GM18526 (cell line): ENCODE measurements around the gene KLHL29.

Experiments used
- POLR2A ChIP-seq: IDR thresholded peaks from 3 replicates; pipeline ENCODE4 v1.6.1; 2011; ENCODE audit not compliant: insufficient read length; ENCODE audit errors: extremely low read depth

The KLHL29 gene

DNA sequence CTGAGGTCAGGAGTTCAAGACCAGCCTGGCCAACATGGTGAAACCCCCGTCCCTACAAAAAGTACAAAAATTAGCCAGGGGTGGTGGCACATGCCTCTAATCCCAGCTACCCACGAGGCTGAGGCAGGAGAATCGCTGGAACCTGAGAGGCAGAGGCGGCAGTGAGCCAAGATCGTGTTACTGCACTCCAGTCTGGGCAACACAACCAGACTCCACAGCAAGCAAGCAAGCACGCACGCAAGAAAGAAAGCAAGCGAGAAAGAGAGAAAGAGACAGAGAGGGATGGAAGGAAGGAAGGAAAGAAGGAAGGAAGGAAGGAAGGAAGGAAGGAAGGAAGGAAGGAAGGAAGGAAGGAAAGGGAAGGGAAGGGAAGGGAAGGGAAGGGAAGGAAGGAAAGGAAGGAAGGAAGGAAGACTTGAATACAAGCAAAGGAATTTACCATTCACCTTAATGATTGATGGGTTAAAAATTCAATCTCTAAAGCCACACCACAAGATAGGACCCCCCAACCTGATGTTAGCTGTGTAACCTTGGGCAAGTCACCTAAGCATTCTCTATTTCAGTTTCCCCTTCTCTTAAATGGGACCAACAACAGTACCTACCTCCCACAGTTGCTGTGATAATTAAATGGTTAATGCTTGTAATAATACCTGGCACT, 360.2 kb downstream of the KLHL29 start:
- no peak for TF ChIP-seq POLR2A

- TF ChIP-seq POLR2A, result no peak
Measured at GRCh38 chr2:23745726-23746105, 360.7 kb downstream of the KLHL29 start.

DNA sequence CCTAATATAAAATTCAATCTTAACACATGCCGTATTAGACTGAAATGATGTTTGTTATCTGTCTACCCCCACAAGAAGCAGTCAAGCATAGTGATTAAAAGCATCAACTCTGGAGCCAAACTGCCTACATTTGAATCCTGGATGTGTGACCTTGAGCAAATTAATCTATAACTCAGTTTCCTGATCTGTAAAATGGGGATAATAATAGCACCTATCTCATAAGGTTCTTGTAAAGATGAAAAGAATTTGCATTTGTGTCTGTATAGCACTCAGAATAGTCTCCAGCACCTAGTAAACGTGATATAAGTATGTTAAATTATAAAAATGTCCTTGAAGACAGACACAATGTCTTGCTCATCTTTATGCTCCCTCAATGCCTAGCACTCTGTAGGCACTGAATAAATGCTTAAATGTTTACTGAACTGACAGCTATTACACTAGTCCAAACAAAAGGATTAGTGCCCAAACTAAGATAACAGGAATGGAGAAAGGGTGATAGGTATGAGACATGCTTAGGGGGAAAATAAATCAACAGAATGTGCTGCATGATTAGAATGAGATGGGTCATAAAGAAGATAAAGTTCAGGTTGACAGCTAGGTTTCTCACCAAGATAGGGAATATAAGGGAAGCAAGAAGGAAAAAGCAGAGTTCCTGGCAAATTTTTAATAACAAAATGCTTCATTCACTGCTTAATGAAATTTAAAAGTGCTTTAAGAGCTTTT, 361.3 kb downstream of the KLHL29 start:
- TF ChIP-seq POLR2A, result no peak

- TF ChIP-seq POLR2A, result no peak
Measured at GRCh38 chr2:23751747-23752265, 366.8 kb downstream of the KLHL29 start.

DNA sequence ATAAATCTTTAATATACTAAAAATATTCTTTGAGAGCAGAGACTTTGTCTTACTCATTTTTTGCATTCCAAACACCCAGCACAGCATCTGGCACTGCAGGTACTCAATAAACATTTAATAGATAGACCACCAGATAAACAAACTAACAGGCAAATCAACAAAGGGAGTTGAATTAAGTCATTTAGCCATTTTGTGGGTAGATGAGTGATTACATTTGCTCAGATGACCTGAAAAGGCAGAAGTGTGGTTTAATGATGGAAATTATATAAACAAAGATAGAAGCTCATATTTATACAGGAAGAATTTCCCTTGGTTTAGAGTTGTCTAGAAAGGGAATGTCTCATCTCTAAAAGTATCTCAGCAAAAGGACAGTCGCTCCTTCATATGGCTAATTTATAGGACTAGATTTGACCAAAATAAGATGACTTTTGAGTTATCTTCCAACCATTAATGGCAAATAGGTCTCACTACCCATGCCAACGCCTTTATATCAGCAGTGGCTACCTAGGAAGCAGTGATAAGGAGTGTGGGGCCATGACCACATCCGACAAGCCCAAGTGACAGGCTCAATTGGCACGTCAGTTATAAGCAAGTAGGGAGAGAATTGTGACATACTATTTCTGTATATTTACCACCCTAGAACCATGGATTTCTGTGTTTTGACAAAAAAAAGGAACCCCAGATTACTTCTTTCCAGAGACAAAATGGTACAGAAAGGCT, 368.5 kb downstream of the KLHL29 start:
- TF ChIP-seq POLR2A, result no peak

GRCh38 chr2:23754970-23755369, 370.0 kb downstream of the KLHL29 start:
- no peak for TF ChIP-seq POLR2A

DNA sequence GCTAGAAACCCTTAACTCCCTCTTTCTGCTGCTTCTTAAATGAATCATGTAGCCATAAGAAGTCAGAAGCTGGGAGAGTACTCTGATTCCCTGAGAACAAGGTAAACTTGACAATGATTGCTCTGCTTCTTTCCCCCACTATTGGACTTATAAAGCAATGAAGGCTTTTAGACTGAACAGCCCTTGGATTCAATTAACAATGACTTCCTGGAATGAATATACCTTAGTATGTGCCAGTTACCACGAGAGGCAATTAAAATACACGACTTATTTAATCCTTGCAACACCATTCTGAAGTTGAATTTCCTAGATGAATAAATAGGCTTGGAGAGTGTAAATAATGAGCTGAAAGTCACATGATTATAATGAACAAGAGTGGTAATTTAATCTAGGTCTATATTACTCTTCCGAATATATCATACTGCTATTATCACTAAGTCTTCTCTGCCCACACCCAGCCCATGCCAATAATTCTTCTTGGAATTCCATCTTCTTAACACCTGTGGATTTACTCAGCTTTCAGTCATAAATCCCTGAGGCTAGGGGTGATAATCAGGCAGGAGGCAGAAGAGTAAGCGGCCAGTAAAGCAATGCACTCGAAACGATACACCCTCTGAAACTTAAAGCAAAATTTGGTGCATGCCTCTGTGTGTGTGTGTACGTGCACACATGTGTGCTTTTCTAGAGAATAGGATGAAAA, 371.8 kb downstream of the KLHL29 start:
- TF ChIP-seq POLR2A, result no peak

DNA sequence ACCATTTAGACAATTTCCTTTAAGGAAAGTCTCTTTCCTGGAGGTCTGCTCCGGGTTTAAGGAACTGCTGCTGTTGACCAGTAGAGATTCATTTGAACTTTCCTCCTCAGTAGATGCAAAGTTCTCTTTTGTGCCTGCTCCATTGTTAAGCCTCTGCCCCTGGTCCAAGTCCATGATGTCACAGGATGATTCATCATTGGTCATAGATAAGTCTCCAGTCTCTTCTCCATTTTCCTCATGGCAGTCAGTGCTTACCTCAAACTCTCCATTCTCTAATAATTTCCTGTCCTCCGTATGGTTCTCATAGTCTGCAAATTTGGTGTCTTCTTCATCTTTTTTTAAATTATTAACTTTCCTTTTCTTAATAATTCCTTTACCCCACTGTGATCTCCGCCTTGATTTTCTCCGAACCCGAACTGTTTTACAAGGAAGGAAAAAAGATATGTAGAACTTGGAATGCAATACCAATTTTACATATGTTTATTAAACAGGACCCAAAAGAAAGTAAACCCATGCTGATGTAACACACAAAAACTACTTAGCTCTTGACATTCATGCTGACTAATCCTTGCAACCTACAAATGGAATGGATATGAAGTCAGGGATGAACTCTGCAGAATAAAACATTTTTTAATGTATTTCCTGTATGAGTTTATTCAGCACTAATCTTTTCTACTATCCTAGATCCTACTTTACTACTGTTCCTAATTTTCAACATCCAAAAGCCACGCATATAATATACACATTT, 372.9 kb downstream of the KLHL29 start:
- TF ChIP-seq POLR2A, result no peak
